Measurements from ENCODE around the gene LYRM7. TPM values are rescaled to one million over a fixed set of nuclear protein-coding genes. Genes with fewer than 3 reads are reported as not detected.
"Not testable (repeated sequence)": the region's sequence is repeated elsewhere in the genome, so short reads cannot be mapped to it uniquely, and the experiment has no call there.

Gene LYRM7
- polyA plus RNA-seq, 3 donors = 12.7 to 14.0 (median 13.8) TPM

GRCh38 chr5:131171276-131171810, 599 bp downstream of the LYRM7 start:
- DNase-seq (ENCODE audit: low read depth in 3 of 3, low spot score in 2 of 3) = no peak

- DNase-seq (ENCODE audit: low read depth in 3 of 3, low spot score in 2 of 3) = no peak
Observed at GRCh38 chr5:131180407-131180806, 9.7 kb downstream of the LYRM7 start.

GRCh38 chr5:131182839-131183238, 12.1 kb downstream of the LYRM7 start:
- DNase-seq (ENCODE audit: low read depth in 3 of 3, low spot score in 2 of 3) = no peak

- no peak for DNase-seq (ENCODE audit: low read depth in 3 of 3, low spot score in 2 of 3)
Observed at GRCh38 chr5:131185523-131186104, 14.9 kb downstream of the LYRM7 start.

GRCh38 chr5:131186561-131187256, 16.0 kb downstream of the LYRM7 start:
- DNase-seq (ENCODE audit: low read depth in 3 of 3, low spot score in 2 of 3) = no peak

GRCh38 chr5:131193106-131193505, 22.4 kb downstream of the LYRM7 start:
- no peak for DNase-seq (ENCODE audit: low read depth in 3 of 3, low spot score in 2 of 3)

GRCh38 chr5:131193897-131194296, 23.2 kb downstream of the LYRM7 start:
- DNase-seq (ENCODE audit: low read depth in 3 of 3, low spot score in 2 of 3) = not testable (repeated sequence)

GRCh38 chr5:131194725-131195124, 24.0 kb downstream of the LYRM7 start:
- DNase-seq (ENCODE audit: low read depth in 3 of 3, low spot score in 2 of 3) = no peak

GRCh38 chr5:131195696-131196095, 25.0 kb downstream of the LYRM7 start:
- no peak for DNase-seq (ENCODE audit: low read depth in 3 of 3, low spot score in 2 of 3)

GRCh38 chr5:131196331-131196730, 25.6 kb downstream of the LYRM7 start:
- DNase-seq (ENCODE audit: low read depth in 3 of 3, low spot score in 2 of 3) = no peak

- no peak for DNase-seq (ENCODE audit: low read depth in 3 of 3, low spot score in 2 of 3)
Observed at GRCh38 chr5:131198625-131199024, 27.9 kb downstream of the LYRM7 start.

- DNase-seq (ENCODE audit: low read depth in 3 of 3, low spot score in 2 of 3) = no peak
Observed at GRCh38 chr5:131200560-131200959, 29.8 kb downstream of the LYRM7 start.

GRCh38 chr5:131204964-131205363, 34.2 kb downstream of the LYRM7 start:
- no peak for DNase-seq (ENCODE audit: low read depth in 3 of 3, low spot score in 2 of 3)

- no peak for DNase-seq (ENCODE audit: low read depth in 3 of 3, low spot score in 2 of 3)
Observed at GRCh38 chr5:131206061-131206460, 35.3 kb downstream of the LYRM7 start.

- DNase-seq (ENCODE audit: low read depth in 3 of 3, low spot score in 2 of 3) = no peak
Observed at GRCh38 chr5:131206772-131207171, 36.0 kb downstream of the LYRM7 start.

GRCh38 chr5:131209175-131209505, 38.4 kb downstream of the LYRM7 start:
- no peak for DNase-seq (ENCODE audit: low read depth in 3 of 3, low spot score in 2 of 3)

GRCh38 chr5:131209506-131210150, 38.9 kb downstream of the LYRM7 start:
- DNase-seq (ENCODE audit: low read depth in 3 of 3, low spot score in 2 of 3) = no peak

- DNase-seq (ENCODE audit: low read depth in 3 of 3, low spot score in 2 of 3) = no peak
Observed at GRCh38 chr5:131210151-131210510, 39.4 kb downstream of the LYRM7 start.

GRCh38 chr5:131211669-131212068, 40.9 kb downstream of the LYRM7 start:
- DNase-seq (ENCODE audit: low read depth in 3 of 3, low spot score in 2 of 3) = no peak

- DNase-seq (ENCODE audit: low read depth in 3 of 3, low spot score in 2 of 3) = no peak
Observed at GRCh38 chr5:131212471-131213021, 41.8 kb downstream of the LYRM7 start.

- DNase-seq (ENCODE audit: low read depth in 3 of 3, low spot score in 2 of 3) = no peak
Observed at GRCh38 chr5:131214609-131215227, 44.0 kb downstream of the LYRM7 start.

Measured in right renal cortex interstitium (tissue), 3 donors.